A673 (cell line): ENCODE measurements around the gene GPX4.

ENCODE experiments used
- CTCF ChIP-seq: fragments of 300-800, 200-600 bp; sonication (generic); conservative IDR thresholded peaks from 2 replicates; pipeline ENCODE4 v1.5.1; 2017; ENCODE audit warnings: low read depth, mild to moderate bottlenecking, antibody characterized with exemption, low read length, moderate library complexity, mixed read lengths
- EZH2 ChIP-seq: fragments of 200-600 bp; sonication (generic); IDR thresholded peaks from 2 replicates; pipeline ENCODE4 v1.6.1; 2017; ENCODE audit warnings: borderline replicate concordance, low read depth, mild to moderate bottlenecking, mixed read lengths, antibody characterized with exemption, low read length; ENCODE audit not compliant: poor library complexity, severe bottlenecking

- no peak for TF ChIP-seq CTCF
- TF ChIP-seq EZH2 = no peak
Observed at GRCh38 chr19:1107661-1108261, 4.0 kb downstream of the GPX4 start.
